ENCODE results near the gene LHFPL2.

LHFPL2 gene

DNA sequence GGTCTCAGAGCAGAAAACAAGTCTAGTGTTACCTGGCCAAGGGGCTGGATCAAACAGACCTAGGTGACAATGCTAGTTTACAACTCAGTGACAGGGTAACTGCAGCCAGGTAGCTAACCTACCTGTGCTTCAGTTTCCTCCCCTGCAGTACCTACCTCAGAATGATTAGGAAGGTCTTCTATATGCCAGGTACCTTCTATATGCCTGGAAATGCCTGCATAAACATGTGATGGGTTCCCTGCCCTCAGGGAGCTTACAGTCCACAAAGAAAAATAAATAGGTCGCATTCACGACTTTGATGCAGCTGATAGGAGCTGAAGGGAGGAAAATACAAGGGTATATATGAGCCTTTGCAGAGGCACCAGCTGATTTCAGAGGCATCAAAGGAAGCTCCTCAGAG is 16.1 kb downstream of the LHFPL2 start:
- no peak overlapping the region for H3K4me3 ChIP-seq (ENCODE audit: low read depth, low read length)
- TF ChIP-seq, protein P1, sequence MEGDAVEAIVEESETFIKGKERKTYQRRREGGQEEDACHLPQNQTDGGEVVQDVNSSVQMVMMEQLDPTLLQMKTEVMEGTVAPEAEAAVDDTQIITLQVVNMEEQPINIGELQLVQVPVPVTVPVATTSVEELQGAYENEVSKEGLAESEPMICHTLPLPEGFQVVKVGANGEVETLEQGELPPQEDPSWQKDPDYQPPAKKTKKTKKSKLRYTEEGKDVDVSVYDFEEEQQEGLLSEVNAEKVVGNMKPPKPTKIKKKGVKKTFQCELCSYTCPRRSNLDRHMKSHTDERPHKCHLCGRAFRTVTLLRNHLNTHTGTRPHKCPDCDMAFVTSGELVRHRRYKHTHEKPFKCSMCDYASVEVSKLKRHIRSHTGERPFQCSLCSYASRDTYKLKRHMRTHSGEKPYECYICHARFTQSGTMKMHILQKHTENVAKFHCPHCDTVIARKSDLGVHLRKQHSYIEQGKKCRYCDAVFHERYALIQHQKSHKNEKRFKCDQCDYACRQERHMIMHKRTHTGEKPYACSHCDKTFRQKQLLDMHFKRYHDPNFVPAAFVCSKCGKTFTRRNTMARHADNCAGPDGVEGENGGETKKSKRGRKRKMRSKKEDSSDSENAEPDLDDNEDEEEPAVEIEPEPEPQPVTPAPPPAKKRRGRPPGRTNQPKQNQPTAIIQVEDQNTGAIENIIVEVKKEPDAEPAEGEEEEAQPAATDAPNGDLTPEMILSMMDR (IDR thresholded peaks at IDR 0.05; ENCODE audit: low read depth, low read length): no peak

DNA sequence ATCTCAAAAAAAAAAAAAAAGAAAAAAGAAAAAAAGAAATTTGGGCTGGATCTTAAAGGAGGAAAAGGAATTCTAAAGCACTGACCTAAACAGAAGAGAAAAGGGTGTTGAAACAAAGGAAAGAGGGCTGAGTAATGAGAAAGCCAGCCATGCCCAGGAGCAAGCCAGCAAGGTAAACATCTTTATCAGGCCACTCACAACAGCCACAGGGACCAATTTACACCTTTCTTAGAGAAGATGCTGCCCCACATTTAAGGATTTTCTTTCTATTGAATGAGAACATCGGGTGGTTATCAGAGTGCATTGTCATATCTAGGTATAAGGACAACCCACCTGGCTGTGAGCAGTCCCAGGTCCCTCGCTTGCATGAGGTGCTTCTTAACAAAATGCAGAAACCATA is 16.6 kb downstream of the LHFPL2 start:
- TF ChIP-seq, protein P1 (IDR thresholded peaks at IDR 0.05; ENCODE audit: low read depth, low read length): no peak

DNA sequence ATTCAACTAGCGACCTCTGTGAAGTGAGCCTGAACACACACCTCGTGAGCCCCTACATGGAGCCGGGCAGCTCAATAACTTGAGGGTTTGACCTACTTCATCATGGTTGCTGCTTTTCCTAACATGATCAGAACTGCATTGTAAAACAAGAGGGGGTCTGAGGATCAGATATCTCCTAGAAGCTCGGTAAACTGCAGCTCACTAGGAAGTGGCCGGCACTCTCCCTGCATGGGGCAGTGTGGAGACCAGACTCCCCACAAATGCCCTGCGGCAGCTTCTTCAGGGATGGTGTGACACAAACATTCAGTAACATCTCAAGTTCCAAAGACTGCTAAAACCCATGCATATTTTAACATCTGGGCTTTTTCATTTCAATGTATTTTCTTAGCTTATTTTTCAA is 18.5 kb downstream of the LHFPL2 start:
- TF ChIP-seq, protein P1 (IDR thresholded peaks at IDR 0.05; ENCODE audit: low read depth, low read length): no peak
- H3K4me3 ChIP-seq (ENCODE audit: low read depth, low read length): no peak overlapping the region

More for the DNA sequence above, 16.6 kb downstream of the LHFPL2 start:
- H3K4me3 ChIP-seq (ENCODE audit: low read depth, low read length): no peak overlapping the region

DNA sequence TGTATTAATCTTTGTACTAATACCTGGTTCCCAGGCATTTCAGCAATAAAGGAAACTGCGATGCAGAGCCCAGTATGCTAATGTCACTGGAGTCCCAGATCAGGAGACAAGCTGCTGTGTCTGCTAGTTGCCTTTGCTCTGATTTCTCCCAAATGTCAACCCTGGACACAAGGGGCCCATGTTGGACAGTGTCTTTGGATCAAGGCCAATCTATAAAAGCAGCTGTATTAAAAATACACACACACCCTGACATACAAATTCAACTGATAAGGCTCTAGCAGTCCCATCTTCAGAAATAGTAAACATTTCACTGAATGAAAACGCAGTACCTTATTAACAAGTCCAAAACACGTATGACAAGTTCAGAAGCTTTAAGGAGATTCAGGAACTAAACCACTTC is 18.9 kb downstream of the LHFPL2 start:
- TF ChIP-seq, protein P1 (IDR thresholded peaks at IDR 0.05; ENCODE audit: low read depth, low read length): no peak
- no peak overlapping the region for H3K4me3 ChIP-seq (ENCODE audit: low read depth, low read length)

DNA sequence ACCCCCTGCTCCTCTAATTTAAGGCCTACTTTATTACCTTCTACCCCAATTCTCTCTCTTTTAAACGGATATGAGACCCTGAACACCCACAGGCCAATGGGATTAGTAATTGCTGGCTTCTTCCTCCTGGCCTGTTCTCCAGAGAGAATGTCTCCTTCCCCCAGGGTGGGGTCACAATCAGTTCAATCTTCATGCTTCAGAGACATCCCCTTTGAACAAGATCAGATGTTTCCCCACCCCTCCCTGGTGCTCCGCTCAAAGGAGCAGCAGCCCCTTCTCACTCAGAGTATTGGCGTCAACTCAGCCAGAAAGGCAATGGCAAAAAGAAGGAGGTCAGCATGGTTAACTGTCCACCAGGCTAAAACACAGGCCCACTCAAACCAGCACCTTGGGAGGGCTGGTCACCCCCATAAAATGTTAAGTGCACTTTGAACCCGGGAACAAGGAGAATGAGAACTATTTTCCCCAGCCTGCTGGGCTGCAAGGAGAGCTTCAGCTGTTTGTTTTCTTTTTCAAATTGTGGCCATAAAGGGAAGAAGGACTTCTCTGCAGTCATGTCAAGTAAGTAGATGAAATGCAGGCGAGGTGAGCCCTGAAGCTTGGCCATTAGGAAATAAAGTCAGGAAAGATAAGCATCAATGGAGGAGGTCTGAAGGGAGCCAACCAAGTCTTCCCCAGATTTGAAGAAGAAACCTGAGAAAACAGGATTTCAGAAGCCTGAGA is 20.1 kb downstream of the LHFPL2 start:
- H3K4me3 ChIP-seq (ENCODE audit: low read depth, low read length): no peak overlapping the region
- TF ChIP-seq, protein P1 (IDR thresholded peaks at IDR 0.05; ENCODE audit: low read depth, low read length): no peak

DNA sequence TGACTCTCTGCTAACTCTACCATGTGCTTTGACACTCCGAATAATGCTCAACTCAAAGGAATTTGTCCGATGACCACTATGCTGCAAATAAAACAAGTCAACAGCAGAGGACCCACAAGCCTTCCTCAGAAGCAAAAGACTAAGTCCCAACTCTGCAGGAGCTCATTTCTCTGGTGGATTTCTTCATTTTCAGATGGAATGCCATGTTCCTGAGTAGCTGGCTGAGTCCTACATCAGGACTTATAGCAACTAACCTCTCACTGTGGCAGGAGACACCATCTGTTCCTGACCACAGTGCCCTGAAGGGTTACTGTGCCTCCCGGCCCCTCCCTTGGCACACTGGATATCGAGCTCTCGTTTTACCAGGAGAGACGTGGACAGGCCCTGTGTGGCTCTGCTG is 20.8 kb downstream of the LHFPL2 start:
- TF ChIP-seq, protein P1 (IDR thresholded peaks at IDR 0.05; ENCODE audit: low read depth, low read length): no peak

DNA sequence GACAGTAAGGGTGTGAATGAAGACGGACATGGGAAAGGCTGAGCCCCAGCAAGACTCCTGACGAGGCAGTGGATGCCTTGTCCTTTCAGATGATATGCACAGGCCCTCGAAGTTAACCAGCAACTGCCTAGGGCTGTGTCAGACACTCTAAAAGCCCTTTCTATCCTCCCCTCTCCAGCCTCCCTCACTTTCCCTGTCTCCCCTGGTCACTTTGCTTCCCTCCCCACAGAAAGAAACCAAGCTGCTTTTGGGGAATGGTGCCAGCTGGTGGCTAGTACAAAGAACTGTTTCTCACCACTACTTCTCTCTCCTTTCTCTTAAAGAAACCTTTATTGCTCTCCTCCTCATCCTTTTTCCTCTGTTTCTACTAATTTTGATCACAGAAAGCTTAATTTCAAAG is 21.4 kb downstream of the LHFPL2 start:
- TF ChIP-seq, protein P1 (IDR thresholded peaks at IDR 0.05; ENCODE audit: low read depth, low read length): peak; percentile 51
- H3K4me3 ChIP-seq (ENCODE audit: low read depth, low read length): no peak overlapping the region

More for the DNA sequence above, 20.8 kb downstream of the LHFPL2 start:
- H3K4me3 ChIP-seq (ENCODE audit: low read depth, low read length): no peak overlapping the region

Data from WI38 (cell line).